Hepatocyte (in vitro differentiated cells): Measurements from ENCODE around the gene RNF41.

ENCODE experiments used
- EZH2 ChIP-seq: fragments of 200-600 bp; sonication (generic); IDR thresholded peaks from 2 replicates; pipeline ENCODE4 v1.6.1; 2016; ENCODE audit warnings: antibody characterized with exemption, mild to moderate bottlenecking, borderline replicate concordance
- EZH2phosphoT487 ChIP-seq: fragments of 200-600 bp; sonication (generic); IDR thresholded peaks from one replicate; pipeline ENCODE4 v1.6.1; 2018; ENCODE audit warnings: antibody characterized with exemption, mild to moderate bottlenecking, low read depth, moderate library complexity; ENCODE audit not compliant: unreplicated experiment, severe bottlenecking
- TF ChIP-seq, protein P1 (sequence below): fragments of 200-600 bp; sonication (generic); IDR thresholded peaks from 2 replicates; pipeline ENCODE4 v1.5.1; 2016; ENCODE audit warnings: antibody characterized with exemption, mild to moderate bottlenecking; ENCODE audit not compliant: poor library complexity

DNA sequence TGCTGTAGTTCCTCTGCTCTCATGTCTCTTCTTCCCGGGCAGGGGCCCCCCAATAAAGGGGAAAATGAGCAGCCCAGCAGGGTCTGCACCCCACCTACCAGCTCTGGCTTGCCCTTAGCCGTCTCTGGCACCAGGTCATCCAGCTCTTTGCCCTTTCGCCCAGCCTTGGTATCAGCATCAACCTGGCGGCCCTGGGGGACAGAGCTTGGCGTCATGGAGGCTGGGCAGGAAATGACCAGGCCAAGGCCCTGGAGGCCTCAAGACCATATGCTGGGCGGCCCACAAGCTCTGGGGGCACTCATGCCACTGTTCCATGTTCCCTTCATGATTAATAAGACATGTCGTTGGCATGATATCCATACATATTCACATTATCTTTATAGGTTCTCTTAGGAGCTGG, 48.9 kb downstream of the RNF41 start:
- TF ChIP-seq, protein P1, sequence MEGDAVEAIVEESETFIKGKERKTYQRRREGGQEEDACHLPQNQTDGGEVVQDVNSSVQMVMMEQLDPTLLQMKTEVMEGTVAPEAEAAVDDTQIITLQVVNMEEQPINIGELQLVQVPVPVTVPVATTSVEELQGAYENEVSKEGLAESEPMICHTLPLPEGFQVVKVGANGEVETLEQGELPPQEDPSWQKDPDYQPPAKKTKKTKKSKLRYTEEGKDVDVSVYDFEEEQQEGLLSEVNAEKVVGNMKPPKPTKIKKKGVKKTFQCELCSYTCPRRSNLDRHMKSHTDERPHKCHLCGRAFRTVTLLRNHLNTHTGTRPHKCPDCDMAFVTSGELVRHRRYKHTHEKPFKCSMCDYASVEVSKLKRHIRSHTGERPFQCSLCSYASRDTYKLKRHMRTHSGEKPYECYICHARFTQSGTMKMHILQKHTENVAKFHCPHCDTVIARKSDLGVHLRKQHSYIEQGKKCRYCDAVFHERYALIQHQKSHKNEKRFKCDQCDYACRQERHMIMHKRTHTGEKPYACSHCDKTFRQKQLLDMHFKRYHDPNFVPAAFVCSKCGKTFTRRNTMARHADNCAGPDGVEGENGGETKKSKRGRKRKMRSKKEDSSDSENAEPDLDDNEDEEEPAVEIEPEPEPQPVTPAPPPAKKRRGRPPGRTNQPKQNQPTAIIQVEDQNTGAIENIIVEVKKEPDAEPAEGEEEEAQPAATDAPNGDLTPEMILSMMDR, result no peak
- TF ChIP-seq EZH2phosphoT487 (no peak), EZH2 (no peak)
